Lower leg skin (tissue), 3 donors: ENCODE data around the gene G2E3.

Experiments
- POLR2A ChIP-seq, 2 donors: fragments of 450-650 bp; IDR thresholded peaks; one replicate each; pipeline ENCODE4 v1.6.1; 2016 to 2017; ENCODE audit warnings: antibody characterized with exemption in 2 of 2, mild to moderate bottlenecking in 1 of 2, moderate library complexity in 1 of 2
- TF ChIP-seq, protein P1 (sequence below), 3 donors: fragments of 450-650 bp; IDR thresholded peaks; one replicate each; pipeline ENCODE4 v1.5.1; 2016; ENCODE audit warnings: antibody characterized with exemption in 3 of 3, mild to moderate bottlenecking in 3 of 3, moderate library complexity in 2 of 3

DNA sequence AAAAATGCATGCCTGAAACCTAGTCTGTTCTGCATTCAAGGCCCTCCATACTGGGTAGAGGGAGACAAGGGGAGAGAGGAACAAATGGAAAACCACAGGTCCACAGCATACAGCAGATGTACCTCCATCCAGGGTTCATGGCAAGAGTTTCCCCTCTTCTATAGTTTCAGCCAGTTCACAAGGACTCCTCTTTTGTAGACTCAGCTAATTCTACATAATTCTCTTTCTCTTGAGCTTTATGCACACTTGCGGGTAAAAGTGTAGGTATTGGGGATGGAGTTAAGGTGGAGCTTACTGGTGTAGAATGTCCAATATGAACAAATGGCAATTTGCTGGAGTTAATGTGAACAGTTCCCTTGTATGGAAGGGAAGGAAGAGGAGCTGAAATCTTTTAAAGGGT lies 23.4 kb downstream of the G2E3 start:
- TF ChIP-seq, protein P1, sequence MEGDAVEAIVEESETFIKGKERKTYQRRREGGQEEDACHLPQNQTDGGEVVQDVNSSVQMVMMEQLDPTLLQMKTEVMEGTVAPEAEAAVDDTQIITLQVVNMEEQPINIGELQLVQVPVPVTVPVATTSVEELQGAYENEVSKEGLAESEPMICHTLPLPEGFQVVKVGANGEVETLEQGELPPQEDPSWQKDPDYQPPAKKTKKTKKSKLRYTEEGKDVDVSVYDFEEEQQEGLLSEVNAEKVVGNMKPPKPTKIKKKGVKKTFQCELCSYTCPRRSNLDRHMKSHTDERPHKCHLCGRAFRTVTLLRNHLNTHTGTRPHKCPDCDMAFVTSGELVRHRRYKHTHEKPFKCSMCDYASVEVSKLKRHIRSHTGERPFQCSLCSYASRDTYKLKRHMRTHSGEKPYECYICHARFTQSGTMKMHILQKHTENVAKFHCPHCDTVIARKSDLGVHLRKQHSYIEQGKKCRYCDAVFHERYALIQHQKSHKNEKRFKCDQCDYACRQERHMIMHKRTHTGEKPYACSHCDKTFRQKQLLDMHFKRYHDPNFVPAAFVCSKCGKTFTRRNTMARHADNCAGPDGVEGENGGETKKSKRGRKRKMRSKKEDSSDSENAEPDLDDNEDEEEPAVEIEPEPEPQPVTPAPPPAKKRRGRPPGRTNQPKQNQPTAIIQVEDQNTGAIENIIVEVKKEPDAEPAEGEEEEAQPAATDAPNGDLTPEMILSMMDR (IDR thresholded peaks at IDR 0.05) = no peak
- TF ChIP-seq POLR2A (IDR thresholded peaks at IDR 0.05) = no peak
